Esophagus muscularis mucosa (tissue), 4 donors: ENCODE measurements around the gene TNFRSF11A.

Source experiments
- CTCF ChIP-seq, 3 experiments: fragments of 200-600 bp in 2 of 3; fragments of 450-650 bp in 1 of 3; sonication (generic) in 2 of 3; IDR thresholded peaks; one replicate each; pipeline ENCODE4 v1.5.1; 2017 to 2019; ENCODE audit warnings: antibody characterized with exemption in 3 of 3, mild to moderate bottlenecking in 2 of 3, moderate library complexity in 1 of 3
- EP300 ChIP-seq: sonication (generic); formaldehyde crosslinking; IDR thresholded peaks from one replicate; pipeline ENCODE4 v1.6.1; 2017; ENCODE audit warnings: antibody characterized with exemption
- POLR2A ChIP-seq: fragments of 450-650 bp; IDR thresholded peaks from one replicate; pipeline ENCODE4 v1.6.1; 2017; ENCODE audit warnings: antibody characterized with exemption, moderate library complexity, mild to moderate bottlenecking, low read depth
- POLR2AphosphoS5 ChIP-seq, 2 donors: sonication (generic); formaldehyde crosslinking; IDR thresholded peaks; one replicate each; pipeline ENCODE4 v1.6.1; 2017; ENCODE audit warnings: antibody characterized with exemption in 2 of 2

- TF ChIP-seq CTCF (IDR thresholded peaks at IDR 0.05) (no peak), POLR2A (no peak), EP300 (no peak), POLR2AphosphoS5 (IDR thresholded peaks at IDR 0.05) (no peak)
These were observed 17.8 kb downstream of the TNFRSF11A start for GRCh38 chr18:62342884-62343283.
